Measurements from ENCODE around the gene PUM2. TPM values are rescaled to one million over a fixed set of nuclear protein-coding genes. Genes with fewer than 3 reads are reported as not detected.
A peak's percentile ranks its signal among the peaks of the same experiment; 100 is the strongest.

The PUM2 gene
- total and polyA plus RNA-seq, 2 of the 8 experiments (the other 6 are each of a cell fraction or from before 2014, with no cell fraction given) = 46.6 to 114 TPM

DNA sequence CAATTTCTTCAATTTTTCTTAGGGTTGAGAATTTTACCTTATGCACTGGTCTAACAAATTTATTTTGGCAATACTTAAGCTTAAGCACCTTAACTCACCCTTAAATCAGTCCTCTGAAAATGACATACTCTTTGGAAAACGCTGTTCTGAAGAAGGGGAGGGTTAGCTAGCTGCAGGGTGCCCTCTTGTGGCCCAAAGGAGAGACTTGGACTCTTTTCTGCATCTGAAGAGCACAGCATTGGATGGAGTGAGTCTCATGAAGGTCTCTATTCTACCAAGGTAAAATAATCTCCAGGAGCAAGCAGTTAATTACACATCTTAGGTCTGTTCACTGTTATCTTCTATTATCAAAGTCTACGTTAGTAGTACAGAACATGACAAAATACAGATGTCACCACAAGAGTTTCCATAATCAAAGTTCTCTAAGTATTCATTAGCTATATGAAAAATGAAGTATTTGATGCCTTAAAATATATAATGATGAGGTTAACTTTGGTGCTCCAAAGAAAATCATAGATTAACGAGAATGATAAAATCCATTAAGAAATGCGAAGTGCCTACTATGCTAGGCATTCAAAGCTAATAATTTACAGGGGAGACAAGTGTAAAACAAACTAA lies 24.4 kb downstream of the PUM2 start:
- Histone ChIP-seq H3K56ac (replicated peaks; ENCODE audit: insufficient read length, low read depth, low read length) (no peak overlapping the region), H3K79me1 (ENCODE audit: low read depth, low read length) (peaks cover 12% of the 10 kb centered on the region), H4K91ac (replicated peaks; ENCODE audit: insufficient read length, low read length) (no peak overlapping the region), H3K23ac (ENCODE audit: insufficient read length) (no peak overlapping the region), H3K4me1 (replicated peaks in 1 of 4; ENCODE audit: control insufficient read depth in 3 of 4, insufficient read depth in 4 of 4, low read length in 3 of 4) (peaks cover 0 to 4% (median 1%) of the 10 kb centered on the region in 4 experiments; a peak in 2 of 7 replicates), H2BK15ac (ENCODE audit: low read length) (no peak overlapping the region), H3K9me3 (ENCODE audit: insufficient read depth in 2 of 2, low read depth in 1 of 2, low read length in 1 of 2) (no peaks in the 10 kb centered on the region), H3K27ac (ENCODE audit: low read depth, low read length) (no peak overlapping the region), H3K18ac (ENCODE audit: extremely low read depth, low read length) (no peak overlapping the region), H4K20me1 (replicated peaks in 1 of 2; ENCODE audit: control insufficient read depth in 1 of 2, insufficient read depth in 2 of 2, low read length in 2 of 2) (peaks cover 21 to 22% of the 10 kb centered on the region in 2 experiments), H2AFZ (ENCODE audit: low read length) (no peak overlapping the region), H2BK12ac (ENCODE audit: low read depth, low read length) (no peak overlapping the region), H3K14ac (ENCODE audit: insufficient read length) (no peak overlapping the region), H2BK120ac (replicated peaks; ENCODE audit: low read depth, low read length) (no peak overlapping the region), H3K4me2 (ENCODE audit: insufficient read depth in 1 of 2, low read depth in 2 of 2, low read length in 2 of 2) (no peak overlapping the region), H2BK5ac (ENCODE audit: low read depth, low read length) (no peak overlapping the region), H3K4me3 (ENCODE audit: extremely low read depth in 1 of 4, insufficient read depth in 2 of 4, low read depth in 3 of 4, low read length in 4 of 4) (no peak overlapping the region), H3K79me2 (ENCODE audit: control insufficient read depth in 1 of 2, insufficient read depth in 2 of 2, low read length in 2 of 2) (peaks cover 21 to 93% of the 10 kb centered on the region in 2 experiments), H3K9ac (replicated peaks in 1 of 4; ENCODE audit: extremely low read depth in 1 of 4, low read depth in 3 of 4, low read length in 3 of 4) (no peak overlapping the region), H2AK5ac (ENCODE audit: low read depth, low read length) (no peak overlapping the region), H2BK20ac (ENCODE audit: low read length) (no peak overlapping the region), H3K36me3 (ENCODE audit: control insufficient read depth in 2 of 4, insufficient read depth in 4 of 4, low read length in 3 of 4) (peaks cover 3 to 30% (median 4%) of the 10 kb centered on the region in 4 experiments; a peak in 3 of 8 replicates), H4K8ac (ENCODE audit: extremely low read depth, insufficient read depth, low read length) (no peak overlapping the region), H3K27me3 (replicated peaks in 1 of 4; ENCODE audit: control insufficient read depth in 3 of 4, extremely low read depth in 1 of 4, insufficient read depth in 3 of 4, low read length in 3 of 4) (no peaks in the 10 kb centered on the region), H3K23me2 (ENCODE audit: low read depth, low read length) (no peaks in the 10 kb centered on the region), H4K5ac (ENCODE audit: insufficient read length, low read depth, low read length) (no peak overlapping the region), H3K4ac (replicated peaks; ENCODE audit: insufficient read length, low read depth, low read length) (no peak overlapping the region)
- FAIRE-seq = peak; percentile 90
- ChIA-PET CTCF (ENCODE audit: partially characterized antibody) (interaction anchor here (0.5 to 4.2 kb wide), 38 partner anchors 9 to 317 kb away, joined by 3 to 16 read pairs (median 4); partner anchors contain the start of gene SDC1), POLR2A (ENCODE audit: partially characterized antibody) (interaction anchor here (0.7 to 1.4 kb wide), 4 partner anchors 20 to 121 kb away, joined by 3 to 5 read pairs (median 4); partner anchors contain the start of gene RHOB)
- 58% methylated on average over 4 of the region's 4 CpGs; no CpG with 5 or more reads in 1 of the 2 experiments for WGBS, 2 experiments (ENCODE audit: extremely low coverage in 1 of 2, insufficient coverage in 1 of 2, insufficient read length in 1 of 2, insufficient replicate concordance in 2 of 2, low coverage in 1 of 2, low lambda C conversion rate in 2 of 2, missing lambda C conversion rate in 1 of 2)
- DNase-seq (ENCODE audit: low read depth in 1 of 2, low spot score in 2 of 2) = no peak
- TF ChIP-seq PHF8 (conservative IDR thresholded peaks at IDR 0.05; ENCODE audit: low read depth, low read length) (no peak), SIX5 (IDR thresholded peaks at IDR 0.05; ENCODE audit: low read depth, low read length) (no peak), CTBP2 (IDR thresholded peaks at IDR 0.05; ENCODE audit: borderline replicate concordance, insufficient read depth, insufficient read length, low read length) (no peak), TBP (IDR thresholded peaks at IDR 0.05; ENCODE audit: low read depth, low read length) (no peak), USF2 (IDR thresholded peaks at IDR 0.05; ENCODE audit: low read length) (no peak), HDAC6 (IDR thresholded peaks at IDR 0.05; ENCODE audit: low read depth, low read length) (no peak), CREB1 (IDR thresholded peaks at IDR 0.05) (no peak), JUN (IDR thresholded peaks at IDR 0.05; ENCODE audit: low read depth, low read length) (no peak)

All from H1 (cell line).